NCI-H146 treated with DMSO at 0.1 percent for 48 hours (cell line): Measurements from ENCODE around the gene DAAM1.

Experiments
- DNase-seq: peaks from one replicate; lab custom pipeline; 2025; ENCODE audit not compliant: unreplicated experiment; lab: John Stamatoyannopoulos, UW

DAAM1 gene

DNA sequence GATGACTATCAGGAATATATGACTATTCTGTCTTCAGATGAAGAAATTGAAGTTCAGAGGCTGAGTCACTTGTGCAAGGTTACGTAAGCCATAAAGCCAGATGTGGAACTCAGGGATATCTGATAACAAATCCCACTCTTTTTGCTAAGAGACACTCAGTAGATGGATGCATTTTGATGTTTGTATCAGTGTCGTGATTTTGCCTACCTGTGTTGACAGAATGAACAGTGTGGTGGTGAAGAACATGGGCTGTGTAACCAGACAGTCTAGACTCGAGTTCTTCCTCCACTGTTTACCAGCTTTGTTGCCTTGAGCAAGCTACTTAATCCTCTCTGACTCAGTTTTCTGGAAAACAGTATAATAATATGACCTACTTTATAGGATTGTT lies 93.9 kb downstream of the DAAM1 start:
- DNase-seq = no peak

GRCh38 chr14:59283361-59283760 lies 94.9 kb downstream of the DAAM1 start:
- no peak for DNase-seq

DNA sequence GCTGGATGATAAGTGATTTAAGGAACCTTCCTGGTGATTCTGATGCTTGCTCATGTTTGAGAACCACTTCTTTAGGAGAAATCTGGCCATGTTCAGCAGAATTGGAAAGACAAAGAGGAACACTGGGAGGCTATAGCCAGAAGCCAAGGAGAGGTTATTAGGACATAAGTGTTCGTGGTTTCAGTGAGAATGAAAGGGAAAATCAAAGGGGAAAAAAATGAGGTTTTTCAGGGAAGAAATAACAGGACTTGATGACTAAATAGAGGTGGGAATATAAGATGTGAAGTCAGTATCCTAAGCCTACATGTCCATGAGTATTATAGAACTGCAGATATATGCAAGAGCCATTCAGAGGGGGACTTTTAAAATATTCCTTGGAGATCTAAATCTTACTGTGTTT lies 95.6 kb downstream of the DAAM1 start:
- no peak for DNase-seq

DNA sequence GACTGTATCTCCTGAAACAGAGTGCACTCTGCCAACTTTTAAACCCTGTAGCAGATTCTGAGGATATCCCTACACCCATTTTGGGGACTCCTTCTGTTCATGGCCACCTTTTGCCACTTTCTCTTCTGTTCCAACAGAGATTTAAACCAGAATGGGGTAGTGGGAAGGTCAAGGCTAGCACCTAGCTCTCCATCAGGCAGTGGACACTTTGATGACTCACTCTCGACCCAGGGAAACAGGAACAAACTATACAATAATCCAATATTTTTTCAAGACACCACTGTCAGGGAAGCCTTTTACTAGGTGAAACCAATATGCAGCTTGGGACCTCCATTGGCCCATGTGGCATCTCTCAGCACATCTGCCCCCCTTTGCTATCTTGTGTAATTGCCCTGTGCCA lies 103.6 kb downstream of the DAAM1 start:
- no peak for DNase-seq

- no peak for DNase-seq
These were observed 104.6 kb downstream of the DAAM1 start for GRCh38 chr14:59292921-59293534.

DNA sequence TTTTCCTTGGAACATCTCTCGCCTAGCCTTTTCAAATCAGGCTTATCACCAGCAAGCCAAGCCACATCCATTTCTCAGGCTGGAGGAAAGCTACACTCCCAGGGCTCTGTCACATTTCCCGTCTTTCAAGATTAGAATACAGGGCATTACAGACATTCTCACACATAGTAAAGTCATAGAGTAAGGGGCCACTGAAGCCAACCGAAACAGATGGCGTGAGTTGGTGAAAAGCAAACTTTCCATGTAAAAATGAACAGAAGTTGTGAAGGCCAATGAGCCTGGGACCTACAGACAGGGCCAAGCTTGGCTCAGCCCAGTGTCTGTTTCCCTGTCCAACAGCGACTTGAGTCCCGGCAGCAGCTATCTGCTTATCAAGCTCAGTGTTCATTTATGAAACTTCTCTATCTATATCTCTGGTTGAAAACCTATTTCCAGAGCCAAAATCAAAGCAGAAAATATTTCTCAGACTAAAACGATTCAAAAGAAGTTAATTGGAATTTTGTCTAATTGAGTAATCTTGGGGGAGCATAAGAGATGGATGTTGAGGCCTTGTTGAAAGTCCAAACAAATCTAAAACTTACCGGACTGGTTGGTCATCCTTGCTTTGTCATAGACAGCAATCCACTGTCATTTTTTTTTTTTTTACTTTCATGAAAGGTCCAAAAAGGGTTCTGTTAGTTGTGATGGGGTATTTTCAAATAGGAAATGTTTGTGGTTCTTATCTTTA lies 105.6 kb downstream of the DAAM1 start:
- no peak for DNase-seq

- no peak for DNase-seq
These were observed 106.2 kb downstream of the DAAM1 start for GRCh38 chr14:59294662-59294992.

GRCh38 chr14:59295951-59296350 lies 107.5 kb downstream of the DAAM1 start:
- no peak for DNase-seq

DNA sequence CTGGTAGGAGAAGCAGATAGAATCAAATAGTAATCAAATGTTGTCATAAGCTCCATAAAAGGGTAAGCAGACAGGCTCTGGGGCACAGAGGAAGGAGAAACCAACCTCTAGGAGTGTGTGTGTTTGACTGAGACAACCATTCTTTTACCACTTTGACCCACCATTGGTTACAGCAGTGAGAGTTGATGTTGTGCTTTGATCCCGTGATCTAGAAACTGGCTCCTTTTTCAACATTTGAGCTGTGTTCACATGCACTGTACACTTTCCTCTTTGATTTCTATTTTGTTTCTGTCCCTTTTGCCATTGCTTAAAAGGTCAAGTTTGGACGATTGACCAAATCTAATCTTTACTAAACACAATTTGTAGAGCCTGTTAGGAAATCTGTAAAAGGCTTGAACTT lies 108.0 kb downstream of the DAAM1 start:
- DNase-seq = no peak

GRCh38 chr14:59297071-59297776 lies 108.8 kb downstream of the DAAM1 start:
- no peak for DNase-seq

GRCh38 chr14:59299731-59300130 lies 111.3 kb downstream of the DAAM1 start:
- no peak for DNase-seq

- DNase-seq = no peak
These were observed 112.9 kb downstream of the DAAM1 start for GRCh38 chr14:59301354-59301753.

DNA sequence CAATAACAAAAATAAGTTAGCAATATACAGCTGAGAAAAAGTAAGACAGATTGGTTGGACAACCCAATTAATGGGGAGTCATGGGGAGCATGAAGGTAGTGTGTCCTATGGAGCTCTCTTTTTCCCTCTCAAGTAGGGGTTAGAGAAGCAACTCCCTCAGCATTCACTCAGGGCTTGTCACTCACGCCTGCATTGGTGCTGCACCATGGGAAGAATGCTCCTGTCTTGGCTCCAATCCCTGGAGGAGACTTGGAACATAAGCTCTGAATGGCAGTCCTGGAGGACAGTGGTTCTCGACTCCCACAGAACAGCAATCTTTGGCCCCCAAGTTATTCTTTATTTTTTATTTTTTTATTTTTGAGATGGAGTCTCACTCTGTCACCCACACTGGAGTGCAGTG lies 113.8 kb downstream of the DAAM1 start:
- no peak for DNase-seq

DNA sequence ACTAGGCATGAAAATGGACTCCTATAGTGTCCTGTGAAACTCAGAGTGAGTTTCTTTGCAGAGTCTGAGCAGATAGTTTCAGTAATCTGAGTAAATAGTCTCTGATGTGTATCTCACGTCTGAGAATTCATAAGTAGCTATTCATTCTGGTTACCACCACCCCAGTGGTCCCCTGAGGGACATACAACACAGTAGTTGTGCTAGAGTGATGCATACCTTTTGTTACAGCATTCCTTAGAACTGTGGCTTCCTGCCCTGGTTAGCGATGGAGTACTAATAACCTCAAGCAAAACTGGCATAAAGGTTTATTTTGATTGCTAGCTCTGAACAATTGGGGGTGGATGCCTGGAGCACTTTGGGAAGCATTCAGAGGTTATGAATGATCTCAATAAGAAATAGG lies 114.7 kb downstream of the DAAM1 start:
- DNase-seq = no peak

DNA sequence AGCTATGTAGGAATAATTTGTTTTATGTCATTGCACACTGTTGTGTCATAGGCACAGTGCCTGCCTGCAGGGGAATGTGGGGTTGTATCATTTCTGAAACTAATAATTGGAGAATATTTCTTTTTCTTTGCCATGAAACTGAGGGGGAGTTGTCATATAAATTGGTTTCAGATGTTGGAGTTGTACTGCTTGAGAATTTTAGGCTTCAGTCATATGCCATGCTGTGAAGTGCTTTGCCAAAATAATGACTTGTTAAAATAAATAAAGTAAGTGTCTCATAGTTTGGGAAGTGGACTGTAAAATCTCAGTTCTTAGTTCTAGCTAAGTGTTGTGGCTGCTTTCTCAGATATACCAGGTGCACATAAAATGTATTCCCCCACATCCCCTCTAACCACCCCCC lies 116.8 kb downstream of the DAAM1 start:
- no peak for DNase-seq

- no peak for DNase-seq
These were observed 117.5 kb downstream of the DAAM1 start for GRCh38 chr14:59305836-59306555.

DNA sequence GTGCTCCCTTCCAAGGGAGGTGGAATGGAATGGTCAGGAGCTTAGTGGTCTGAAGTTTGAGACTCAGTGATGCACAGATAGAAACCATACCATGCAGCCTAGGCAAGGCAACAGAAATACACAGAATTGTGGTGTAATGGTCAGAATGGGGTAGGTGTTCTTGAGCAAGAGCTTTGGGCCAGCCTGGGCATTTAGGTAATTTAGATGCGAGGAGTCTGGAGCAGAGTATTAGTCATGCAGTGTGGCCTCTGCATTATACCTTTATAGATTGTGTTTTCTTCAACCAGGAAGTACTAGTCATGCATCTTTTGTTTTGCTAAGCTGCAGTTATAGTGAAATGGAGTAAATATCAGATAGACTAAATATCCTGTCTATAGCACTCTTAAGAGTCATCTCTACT lies 118.3 kb downstream of the DAAM1 start:
- no peak for DNase-seq

- no peak for DNase-seq
These were observed 119.6 kb downstream of the DAAM1 start for GRCh38 chr14:59308086-59308485.

- DNase-seq = no peak
These were observed 120.2 kb downstream of the DAAM1 start for GRCh38 chr14:59308673-59309072.

- DNase-seq = no peak
These were observed 120.9 kb downstream of the DAAM1 start for GRCh38 chr14:59309291-59309900.

DNA sequence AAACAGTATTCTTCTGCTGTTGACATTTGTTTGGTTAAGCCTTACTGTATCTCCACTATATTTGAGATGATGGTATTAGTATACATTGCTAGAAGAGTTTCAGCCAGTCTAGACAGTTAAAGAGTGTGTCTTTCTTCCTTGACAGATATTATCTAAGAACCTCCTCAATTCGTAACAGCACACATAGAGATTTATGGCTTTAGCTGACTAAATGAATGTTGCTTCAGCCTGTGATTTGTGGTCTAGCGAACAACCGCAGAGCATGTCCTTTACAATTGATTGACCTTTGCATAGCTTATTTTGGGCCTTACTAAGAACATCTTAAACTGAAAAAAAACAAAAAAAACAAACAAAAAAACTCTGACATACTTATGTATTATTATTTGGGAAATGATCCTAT lies 122.2 kb downstream of the DAAM1 start:
- no peak for DNase-seq
